ENCODE data around the gene NHP2. TPM values are rescaled to one million over a fixed set of nuclear protein-coding genes. Genes with fewer than 3 reads are reported as not detected.

NHP2 gene
- total RNA-seq, 1 donor from 2014 or later: 55.1 TPM

- H3K36me3 ChIP-seq: no peaks in the 10 kb centered on the region
- H3K27ac ChIP-seq: no peak overlapping the region
- DNase-seq (ENCODE audit: low spot score in 2 of 2): no peak
- H3K4me1 ChIP-seq: no peaks in the 10 kb centered on the region
- intact Hi-C loops (cut with DNase I): no loop called here
- no peaks in the 10 kb centered on the region for H3K27me3 ChIP-seq
- H3K4me3 ChIP-seq: no peak overlapping the region
- H3K9me3 ChIP-seq: no peaks in the 10 kb centered on the region
- TF ChIP-seq, protein P1, sequence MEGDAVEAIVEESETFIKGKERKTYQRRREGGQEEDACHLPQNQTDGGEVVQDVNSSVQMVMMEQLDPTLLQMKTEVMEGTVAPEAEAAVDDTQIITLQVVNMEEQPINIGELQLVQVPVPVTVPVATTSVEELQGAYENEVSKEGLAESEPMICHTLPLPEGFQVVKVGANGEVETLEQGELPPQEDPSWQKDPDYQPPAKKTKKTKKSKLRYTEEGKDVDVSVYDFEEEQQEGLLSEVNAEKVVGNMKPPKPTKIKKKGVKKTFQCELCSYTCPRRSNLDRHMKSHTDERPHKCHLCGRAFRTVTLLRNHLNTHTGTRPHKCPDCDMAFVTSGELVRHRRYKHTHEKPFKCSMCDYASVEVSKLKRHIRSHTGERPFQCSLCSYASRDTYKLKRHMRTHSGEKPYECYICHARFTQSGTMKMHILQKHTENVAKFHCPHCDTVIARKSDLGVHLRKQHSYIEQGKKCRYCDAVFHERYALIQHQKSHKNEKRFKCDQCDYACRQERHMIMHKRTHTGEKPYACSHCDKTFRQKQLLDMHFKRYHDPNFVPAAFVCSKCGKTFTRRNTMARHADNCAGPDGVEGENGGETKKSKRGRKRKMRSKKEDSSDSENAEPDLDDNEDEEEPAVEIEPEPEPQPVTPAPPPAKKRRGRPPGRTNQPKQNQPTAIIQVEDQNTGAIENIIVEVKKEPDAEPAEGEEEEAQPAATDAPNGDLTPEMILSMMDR (IDR thresholded peaks at IDR 0.05): no peak
Measured at GRCh38 chr5:178170455-178170854, 16.8 kb upstream of the NHP2 start.

DNA sequence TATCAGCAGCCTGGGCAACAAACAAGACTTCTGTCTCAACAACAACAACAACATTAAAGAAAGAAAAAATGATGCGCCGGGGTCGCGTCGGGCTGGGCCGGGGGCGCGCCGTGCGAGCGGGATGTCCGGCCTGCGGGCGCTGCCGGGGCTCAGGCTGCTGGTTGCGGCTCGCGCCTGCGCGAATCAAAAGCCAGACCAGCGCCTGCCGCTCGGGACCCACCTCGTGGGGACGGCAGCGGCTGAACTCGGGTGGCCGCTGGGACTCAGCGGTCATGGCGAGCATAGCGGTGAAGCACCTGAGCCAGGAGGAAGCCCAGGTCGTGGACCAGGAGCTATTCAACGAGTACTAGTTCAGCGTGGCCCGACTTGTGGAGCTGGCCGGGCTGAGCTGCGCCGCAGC lies 11.9 kb upstream of the NHP2 start:
- no peaks in the 10 kb centered on the region for H3K9me3 ChIP-seq
- intact Hi-C loops (cut with DNase I): no loop called here
- DNase-seq (ENCODE audit: low spot score in 2 of 2): no peak
- H3K27me3 ChIP-seq: no peaks in the 10 kb centered on the region
- peaks cover 0 to 2% of the 10 kb centered on the region in 2 donors for H3K4me1 ChIP-seq
- TF ChIP-seq, protein P1 (IDR thresholded peaks at IDR 0.05): no peak
- no peaks in the 10 kb centered on the region for H3K36me3 ChIP-seq
- H3K27ac ChIP-seq: no peak overlapping the region
- H3K4me3 ChIP-seq: no peak overlapping the region

DNA sequence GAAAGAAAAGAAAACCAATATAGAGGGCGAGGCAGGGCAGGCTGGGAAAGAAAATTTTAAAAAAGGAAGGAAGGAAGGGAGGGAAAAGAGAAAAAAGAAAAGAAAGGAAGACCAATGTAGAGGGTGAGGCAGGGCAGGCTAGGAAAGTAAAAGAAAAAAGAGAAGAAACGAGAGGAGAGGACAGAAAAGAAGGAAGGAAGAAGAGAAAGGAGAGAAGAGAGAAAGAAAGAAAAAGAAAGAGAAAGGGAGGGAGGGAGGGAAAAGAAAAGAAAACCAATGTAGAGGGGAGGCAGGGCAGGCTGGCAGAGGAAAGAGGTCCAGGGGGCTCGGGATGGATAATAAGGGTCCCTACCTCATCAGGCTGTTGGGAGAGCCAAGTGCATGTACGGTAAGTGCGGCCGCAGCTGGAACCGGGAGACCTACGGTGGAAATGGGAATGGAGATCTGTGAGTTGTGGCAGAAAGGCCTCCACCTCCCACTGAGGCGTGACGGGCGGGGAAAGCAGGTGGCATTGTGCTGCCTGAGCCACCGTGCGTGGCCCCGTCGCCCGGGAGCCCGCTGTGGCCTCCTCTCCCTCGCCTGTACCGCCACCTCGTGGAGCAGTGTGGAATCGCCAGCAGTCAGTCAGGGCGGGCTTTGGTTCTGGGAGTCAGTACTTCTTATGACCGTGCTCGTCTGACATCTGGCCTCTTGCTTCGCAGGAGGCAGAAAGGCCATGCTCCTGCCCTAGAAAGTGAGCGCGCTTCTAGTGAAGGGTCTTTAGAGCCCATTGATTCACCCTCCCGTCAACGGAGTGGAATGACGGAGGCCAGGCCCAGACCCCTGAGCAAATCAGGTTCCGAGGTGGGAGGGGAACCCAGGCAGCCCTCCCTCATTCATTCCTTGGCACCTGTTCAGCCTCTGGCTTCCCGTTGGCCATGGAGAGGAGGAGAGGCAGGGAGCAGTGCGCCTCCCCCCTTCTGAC lies 10.4 kb upstream of the NHP2 start:
- peaks cover 0 to 2% of the 10 kb centered on the region in 2 donors for H3K4me1 ChIP-seq
- TF ChIP-seq, protein P1 (IDR thresholded peaks at IDR 0.05): peak; percentile 93 to 100 (median 98)
- intact Hi-C loops (cut with DNase I): loop anchor here (1.0 kb wide), 1 partner anchor 88 kb away; no protein-coding TSS in a partner anchor
- no peaks in the 10 kb centered on the region for H3K9me3 ChIP-seq
- H3K27me3 ChIP-seq: no peaks in the 10 kb centered on the region
- H3K27ac ChIP-seq: no peak overlapping the region
- H3K4me3 ChIP-seq: peak overlapping the region; percentile 8 to 23
- no peaks in the 10 kb centered on the region for H3K36me3 ChIP-seq
- peak; percentile 15 to 90 for DNase-seq (ENCODE audit: low spot score in 2 of 2)

- intact Hi-C loops (cut with DNase I): no loop called here
- Histone ChIP-seq H3K36me3 (no peaks in the 10 kb centered on the region), H3K4me1 (peaks cover 0 to 2% of the 10 kb centered on the region in 2 donors), H3K27me3 (no peaks in the 10 kb centered on the region), H3K9me3 (no peaks in the 10 kb centered on the region), H3K4me3 (no peak overlapping the region), H3K27ac (no peak overlapping the region)
- peak in 1 of 2 donors; percentile 22 for DNase-seq (ENCODE audit: low spot score in 2 of 2)
- TF ChIP-seq, protein P1 (IDR thresholded peaks at IDR 0.05): no peak
Measured at GRCh38 chr5:178162481-178162880, 8.8 kb upstream of the NHP2 start.

DNA sequence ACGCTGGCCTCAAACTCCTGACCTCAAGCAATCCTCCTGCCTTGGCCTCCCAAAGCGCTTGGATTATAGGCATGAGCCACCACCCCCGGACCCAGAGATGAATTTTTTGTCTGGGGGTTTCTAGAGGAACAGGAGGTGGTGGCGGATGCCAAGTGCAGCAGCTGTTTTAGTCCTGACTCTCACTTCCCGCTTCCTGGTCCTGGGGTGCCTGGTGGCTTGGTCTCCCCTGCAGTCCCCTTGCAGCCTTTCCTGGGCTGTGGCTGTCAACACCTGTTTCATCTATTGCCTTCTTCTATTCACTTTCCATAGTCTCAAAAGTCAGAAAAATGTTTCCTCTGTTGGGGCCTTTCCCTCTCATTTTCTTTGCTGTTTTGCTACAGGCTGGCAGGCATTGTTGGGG lies 6.5 kb upstream of the NHP2 start:
- TF ChIP-seq, protein P1 (IDR thresholded peaks at IDR 0.05): no peak
- intact Hi-C loops (cut with DNase I): no loop called here
- DNase-seq (ENCODE audit: low spot score in 2 of 2): peak in 1 of 2 donors; percentile 25
- no peaks in the 10 kb centered on the region for H3K36me3 ChIP-seq
- no peaks in the 10 kb centered on the region for H3K9me3 ChIP-seq
- H3K27me3 ChIP-seq: no peaks in the 10 kb centered on the region
- H3K27ac ChIP-seq: no peak overlapping the region
- peaks cover 0 to 2% of the 10 kb centered on the region in 2 donors for H3K4me1 ChIP-seq
- no peak overlapping the region for H3K4me3 ChIP-seq
